Ovary (tissue), 3 donors: ENCODE measurements around the gene C17orf113.

Experiments used
- EP300 ChIP-seq: sonication (generic); formaldehyde crosslinking; IDR thresholded peaks from one replicate; pipeline ENCODE4 v1.6.1; 2017; ENCODE audit warnings: antibody characterized with exemption
- TF ChIP-seq, protein P1 (sequence below), 3 donors: fragments of 450-650 bp in 2 of 3; fragments of 200-600 bp in 1 of 3; IDR thresholded peaks; one replicate each; pipeline versions ENCODE4 v1.5.1 to v1.8.0; 2016 to 2022; ENCODE audit warnings: antibody characterized with exemption in 3 of 3, mild to moderate bottlenecking in 1 of 3
- donor health status: DM: no; HTN: no; CAD: no.

DNA sequence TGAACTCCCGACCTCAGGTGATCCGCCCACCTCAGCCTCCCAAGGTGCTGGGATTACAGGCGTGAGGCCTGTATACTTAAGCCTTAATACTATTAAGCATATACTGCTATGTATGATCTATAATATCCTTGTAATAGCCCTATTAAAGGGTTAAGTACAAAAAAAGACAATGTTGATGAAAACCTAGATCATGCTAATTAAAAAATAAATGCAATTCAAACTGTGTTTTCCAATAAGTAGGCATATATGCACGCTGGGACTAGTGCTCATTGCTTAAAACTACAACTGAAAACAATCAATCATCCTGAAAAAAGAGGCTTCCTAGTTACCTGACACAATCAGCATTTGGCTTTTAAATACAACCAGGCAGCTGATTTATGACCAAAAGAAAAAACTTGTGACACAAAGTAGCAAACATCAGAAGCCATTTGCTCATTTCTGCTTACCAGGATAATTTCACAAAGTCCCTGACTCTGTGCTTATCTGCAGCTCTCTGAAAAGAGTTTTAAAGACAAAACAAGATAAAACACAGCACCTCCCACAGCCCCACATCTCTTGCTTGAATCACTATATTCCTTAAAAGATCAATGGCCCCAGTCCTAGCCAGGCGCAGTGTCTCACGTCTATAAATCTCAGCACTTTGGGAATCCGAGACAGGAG, 36.8 kb upstream of the C17orf113 start:
- TF ChIP-seq, protein P1, sequence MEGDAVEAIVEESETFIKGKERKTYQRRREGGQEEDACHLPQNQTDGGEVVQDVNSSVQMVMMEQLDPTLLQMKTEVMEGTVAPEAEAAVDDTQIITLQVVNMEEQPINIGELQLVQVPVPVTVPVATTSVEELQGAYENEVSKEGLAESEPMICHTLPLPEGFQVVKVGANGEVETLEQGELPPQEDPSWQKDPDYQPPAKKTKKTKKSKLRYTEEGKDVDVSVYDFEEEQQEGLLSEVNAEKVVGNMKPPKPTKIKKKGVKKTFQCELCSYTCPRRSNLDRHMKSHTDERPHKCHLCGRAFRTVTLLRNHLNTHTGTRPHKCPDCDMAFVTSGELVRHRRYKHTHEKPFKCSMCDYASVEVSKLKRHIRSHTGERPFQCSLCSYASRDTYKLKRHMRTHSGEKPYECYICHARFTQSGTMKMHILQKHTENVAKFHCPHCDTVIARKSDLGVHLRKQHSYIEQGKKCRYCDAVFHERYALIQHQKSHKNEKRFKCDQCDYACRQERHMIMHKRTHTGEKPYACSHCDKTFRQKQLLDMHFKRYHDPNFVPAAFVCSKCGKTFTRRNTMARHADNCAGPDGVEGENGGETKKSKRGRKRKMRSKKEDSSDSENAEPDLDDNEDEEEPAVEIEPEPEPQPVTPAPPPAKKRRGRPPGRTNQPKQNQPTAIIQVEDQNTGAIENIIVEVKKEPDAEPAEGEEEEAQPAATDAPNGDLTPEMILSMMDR (IDR thresholded peaks at IDR 0.05), result no peak
- no peak for TF ChIP-seq EP300
